ENCODE data around the gene TPP1.
A peak's percentile ranks its signal among the peaks of the same experiment; 100 is the strongest.

Gene TPP1

GRCh38 chr11:6646918-6647679 is 27.9 kb upstream of the TPP1 start:
- DNase-seq (ENCODE audit: low spot score): no peak

GRCh38 chr11:6646576-6646917 is 27.3 kb upstream of the TPP1 start:
- no peak for DNase-seq (ENCODE audit: low spot score)

GRCh38 chr11:6646071-6646470 is 26.8 kb upstream of the TPP1 start:
- no peak for DNase-seq (ENCODE audit: low spot score)

- no peak for DNase-seq (ENCODE audit: low spot score)
These were observed 23.7 kb upstream of the TPP1 start for GRCh38 chr11:6642957-6643356.

GRCh38 chr11:6640985-6641701 is 21.9 kb upstream of the TPP1 start:
- no peak for DNase-seq (ENCODE audit: low spot score)

GRCh38 chr11:6640036-6640984 is 21.1 kb upstream of the TPP1 start:
- DNase-seq (ENCODE audit: low spot score): no peak

- DNase-seq (ENCODE audit: low spot score): no peak
These were observed 19.2 kb upstream of the TPP1 start for GRCh38 chr11:6638429-6638828.

GRCh38 chr11:6637871-6638270 is 18.6 kb upstream of the TPP1 start:
- no peak for DNase-seq (ENCODE audit: low spot score)

GRCh38 chr11:6636480-6636879 is 17.3 kb upstream of the TPP1 start:
- no peak for DNase-seq (ENCODE audit: low spot score)

GRCh38 chr11:6635082-6635932 is 16.1 kb upstream of the TPP1 start:
- peak; percentile 22 for DNase-seq (ENCODE audit: low spot score)

GRCh38 chr11:6634534-6634933 is 15.3 kb upstream of the TPP1 start:
- DNase-seq (ENCODE audit: low spot score): no peak

GRCh38 chr11:6633422-6634408 is 14.5 kb upstream of the TPP1 start:
- no peak for DNase-seq (ENCODE audit: low spot score)

- no peak for DNase-seq (ENCODE audit: low spot score)
These were observed 13.2 kb upstream of the TPP1 start for GRCh38 chr11:6632116-6633073.

GRCh38 chr11:6631361-6631890 is 12.2 kb upstream of the TPP1 start:
- no peak for DNase-seq (ENCODE audit: low spot score)

GRCh38 chr11:6630632-6631291 is 11.5 kb upstream of the TPP1 start:
- DNase-seq (ENCODE audit: low spot score): no peak

GRCh38 chr11:6629892-6630631 is 10.8 kb upstream of the TPP1 start:
- DNase-seq (ENCODE audit: low spot score): peak; percentile 23

- DNase-seq (ENCODE audit: low spot score): no peak
These were observed 10.3 kb upstream of the TPP1 start for GRCh38 chr11:6629573-6629891.

GRCh38 chr11:6628526-6628925 is 9.3 kb upstream of the TPP1 start:
- no peak for DNase-seq (ENCODE audit: low spot score)

Data from kidney tubule cell (primary cell).